Activated CD8-positive, alpha-beta memory T cell treated with anti-CD3 and anti-CD28 coated beads for 1 hour (primary cell): Measurements from ENCODE around the gene C11orf97.
"Not testable (repeated sequence)": the region's sequence is repeated elsewhere in the genome, so short reads cannot be mapped to it uniquely, and the experiment has no call there.

ENCODE experiments used
- DNase-seq, 2 donors: peaks; one replicate each; pipeline ENCODE4 v3.0.0-alpha.2; 2020; ENCODE audit warnings: low read depth in 1 of 2; ENCODE audit errors: extremely low read depth in 1 of 2

C11orf97 gene

DNA sequence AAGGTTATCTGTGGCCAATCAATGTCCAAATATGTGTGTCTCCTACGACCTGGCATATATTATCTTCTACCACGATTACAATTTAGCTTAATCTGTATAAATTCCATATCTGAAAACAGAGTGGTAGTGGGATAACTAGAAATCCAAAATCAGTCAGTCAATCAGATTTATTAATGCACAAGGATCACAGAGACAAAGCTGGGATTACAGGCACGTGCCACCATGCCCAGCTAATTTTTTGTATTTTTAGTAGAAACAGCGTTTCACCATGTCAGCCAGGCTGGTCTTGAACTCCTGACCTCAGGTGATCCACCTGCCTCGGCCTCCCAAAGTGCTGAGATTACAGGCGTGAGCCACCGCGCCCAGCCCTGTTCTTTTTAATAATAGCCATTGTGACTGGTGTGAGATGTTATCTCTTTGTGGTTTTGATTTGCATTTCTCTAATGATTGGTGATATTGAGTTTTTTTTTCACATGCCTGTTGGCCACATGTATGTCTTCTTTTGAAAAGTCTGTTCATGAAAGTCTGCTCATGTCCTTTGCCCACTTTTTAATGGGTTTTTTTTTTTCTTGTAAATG is 43.6 kb downstream of the C11orf97 start:
- DNase-seq, result not testable (repeated sequence)

DNA sequence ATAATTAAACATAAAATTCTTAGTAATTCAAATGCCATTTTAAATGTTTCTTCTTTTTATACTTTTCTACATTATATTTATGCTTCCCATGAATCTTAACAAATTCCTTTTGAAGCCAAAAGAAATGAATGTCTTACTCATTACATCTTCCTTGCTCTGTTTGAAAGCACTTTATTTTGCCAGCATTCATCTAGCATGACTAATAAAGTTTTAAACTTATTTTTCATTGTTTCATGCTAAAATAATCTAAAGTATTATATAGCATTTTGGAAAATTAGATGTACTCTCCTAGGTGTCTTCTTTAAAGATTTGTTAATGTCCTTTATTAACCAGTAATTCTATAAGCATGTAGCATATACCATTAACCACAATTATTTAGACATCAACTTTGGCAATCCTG is 45.2 kb downstream of the C11orf97 start:
- no peak for DNase-seq

DNA sequence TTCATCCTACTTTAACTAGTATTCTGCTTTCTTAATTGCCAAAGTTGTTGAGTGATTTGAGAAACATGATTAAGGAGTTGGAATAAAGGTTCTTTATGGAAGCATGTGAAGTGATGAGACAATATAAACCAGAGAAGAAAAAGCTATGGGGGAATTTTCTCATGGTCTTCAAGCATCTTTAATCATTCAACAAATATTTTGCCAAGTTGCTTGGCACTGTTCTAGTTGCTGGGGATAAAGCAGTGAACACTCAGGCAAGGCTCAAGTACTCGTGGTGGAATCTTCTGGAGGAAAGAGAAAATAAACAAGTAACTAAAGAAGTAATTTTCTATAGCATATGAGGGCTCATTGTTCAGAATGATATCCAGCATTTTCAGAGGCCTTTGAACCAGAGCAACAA is 45.7 kb downstream of the C11orf97 start:
- DNase-seq, result no peak

DNA sequence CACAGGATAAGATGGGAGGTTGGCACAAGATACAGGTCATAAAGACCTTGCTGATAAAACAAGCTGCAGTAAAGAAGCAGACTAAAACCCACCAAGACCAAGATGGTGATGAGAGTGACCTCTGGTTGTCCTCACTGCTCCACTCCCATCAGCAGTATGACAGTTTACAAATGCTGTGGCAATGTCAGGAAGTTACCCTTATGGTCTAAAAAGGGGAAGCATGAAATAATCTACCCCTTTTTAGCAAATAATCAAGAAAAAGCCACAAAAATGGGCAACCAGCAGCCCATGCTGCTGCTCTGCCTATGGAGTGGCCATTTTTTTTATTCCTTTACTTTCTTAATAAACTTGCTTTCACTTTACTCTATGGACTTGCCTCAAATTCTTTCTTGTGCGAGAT is 46.2 kb downstream of the C11orf97 start:
- no peak for DNase-seq

DNA sequence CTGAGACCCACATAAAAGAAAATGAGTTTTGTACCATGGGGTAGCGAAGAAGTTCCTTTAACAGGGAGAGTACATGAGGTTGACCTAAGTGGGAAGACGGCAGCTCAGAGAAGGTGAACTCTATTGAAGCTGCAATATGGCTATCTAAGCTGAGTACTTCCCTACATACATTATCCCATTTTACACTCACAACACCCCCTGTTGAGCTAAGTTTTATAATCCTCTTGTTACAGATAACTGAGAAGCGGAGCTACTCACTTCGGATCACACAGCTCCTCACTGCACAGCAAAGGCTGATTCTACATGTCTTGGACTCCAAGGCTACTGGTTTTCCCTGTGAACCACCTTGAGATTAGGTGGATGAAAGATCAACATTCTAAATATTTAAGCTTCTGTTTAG is 46.7 kb downstream of the C11orf97 start:
- no peak for DNase-seq

DNA sequence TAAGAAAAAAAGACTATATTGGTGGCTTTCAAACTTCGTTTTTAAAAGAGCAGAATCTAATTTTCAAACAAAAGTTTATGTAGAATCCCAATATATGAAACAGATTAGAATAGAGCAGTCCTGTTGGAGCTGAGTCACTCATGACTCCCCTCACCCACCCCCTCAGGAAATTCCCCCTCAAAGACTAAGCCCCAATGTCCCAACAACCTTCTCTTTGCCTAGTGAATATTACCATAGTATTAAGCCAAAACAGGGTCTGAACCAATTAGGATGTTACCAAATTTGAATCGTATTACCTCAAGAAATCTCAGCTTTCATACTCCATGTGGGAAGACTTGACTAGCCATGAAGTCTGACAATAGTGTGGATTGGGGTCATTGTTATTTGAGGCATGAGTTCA is 47.1 kb downstream of the C11orf97 start:
- DNase-seq, result no peak

DNA sequence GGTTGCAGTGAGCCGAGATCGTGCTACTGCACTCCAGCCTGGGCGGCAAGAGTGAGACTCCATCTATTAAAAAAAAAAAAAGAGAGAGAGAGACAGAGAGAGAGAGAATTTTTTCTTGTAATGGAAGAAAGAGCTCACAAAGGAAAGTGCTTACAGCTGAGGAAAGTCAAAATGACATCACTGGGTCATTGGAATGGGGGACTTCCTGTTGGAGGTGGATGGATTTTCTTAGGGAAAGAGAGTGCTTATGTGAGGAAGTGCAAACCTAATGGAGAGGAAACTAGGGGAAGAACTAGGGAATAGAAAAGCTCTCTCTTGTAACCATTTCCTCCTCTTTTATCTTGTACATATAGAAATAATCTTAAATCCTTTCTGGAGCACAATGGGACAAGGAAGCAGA is 48.6 kb downstream of the C11orf97 start:
- no peak for DNase-seq

DNA sequence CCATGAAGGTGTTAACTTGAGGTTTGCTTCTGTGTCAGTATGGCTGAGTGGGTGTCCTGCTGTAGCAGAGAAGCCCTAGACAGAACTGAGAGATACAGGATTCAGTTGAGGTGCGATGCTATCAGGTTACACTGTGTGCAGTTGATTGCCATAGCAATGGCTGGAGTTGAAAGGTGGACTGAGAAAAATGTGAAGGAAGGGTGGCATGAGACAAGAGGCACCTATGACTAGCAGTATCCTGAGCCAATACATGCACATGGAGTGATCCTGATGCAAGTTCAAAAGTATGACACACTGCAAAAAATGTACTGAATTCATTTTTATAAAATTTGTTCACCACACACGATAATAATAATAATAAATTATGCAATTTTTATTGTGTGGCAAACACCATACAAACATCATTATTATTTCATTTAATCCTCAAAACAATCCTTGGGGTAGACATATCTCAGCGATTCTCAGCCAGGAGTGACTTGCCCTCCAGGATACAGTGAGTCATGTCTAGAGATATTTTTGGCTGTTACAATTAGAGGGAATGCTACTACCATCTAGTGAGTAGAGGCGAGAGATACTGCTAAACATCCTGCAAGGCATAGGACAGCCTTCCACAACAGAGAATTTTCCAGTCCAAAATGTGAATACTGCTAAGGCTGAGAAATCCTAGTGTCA is 51.1 kb downstream of the C11orf97 start:
- no peak for DNase-seq

DNA sequence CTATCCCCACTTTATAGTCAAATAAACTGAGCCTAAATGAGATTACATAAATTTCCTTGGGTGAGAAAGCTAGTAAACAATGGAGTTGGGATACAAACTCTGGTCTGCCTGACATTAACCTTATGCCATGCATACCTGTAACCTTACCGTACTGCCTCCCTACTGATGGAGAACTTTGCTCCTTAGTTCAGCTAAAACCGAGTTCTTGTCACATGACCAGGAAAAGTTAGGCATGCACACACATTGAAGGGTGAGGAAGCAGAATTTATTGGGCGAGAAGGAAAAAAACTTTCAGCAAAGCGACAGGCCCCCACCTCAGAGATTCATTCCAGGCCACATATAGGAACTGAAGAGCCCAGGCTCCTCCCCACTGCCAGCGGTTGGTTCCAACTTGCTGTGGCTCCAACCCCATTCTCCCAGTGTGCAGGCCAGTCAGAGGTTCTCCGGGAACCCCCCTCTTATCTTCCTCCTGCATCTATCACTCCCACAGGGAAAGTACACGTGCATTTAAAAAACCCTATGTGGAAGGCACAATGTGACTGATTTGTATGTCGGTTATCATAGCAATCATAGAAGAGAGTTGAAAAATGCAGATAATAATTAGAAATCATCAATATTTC is 51.7 kb downstream of the C11orf97 start:
- DNase-seq, result no peak

DNA sequence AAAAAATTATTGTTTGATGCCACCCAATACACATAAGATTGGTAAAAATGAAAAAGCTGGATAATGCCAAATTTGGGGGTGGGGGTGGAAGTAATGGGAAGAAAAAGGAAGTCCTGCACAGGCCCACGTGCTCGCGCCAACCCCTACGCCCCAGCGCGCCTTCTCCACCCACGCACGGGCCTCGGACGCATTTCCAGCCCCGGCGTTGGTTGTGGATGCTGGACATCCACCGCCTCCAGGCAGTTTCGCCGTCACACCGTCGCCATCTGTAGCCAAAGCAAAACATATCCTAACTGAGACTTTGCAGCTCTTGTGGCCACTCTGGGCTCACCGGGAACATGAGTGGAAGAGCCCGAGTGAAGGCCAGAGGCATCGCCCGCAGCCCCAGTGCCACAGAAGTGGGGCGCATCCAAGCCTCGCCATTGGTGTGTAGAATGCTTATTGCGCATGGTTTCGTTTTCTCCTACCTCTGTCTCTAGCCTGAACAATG is 55.0 kb downstream of the C11orf97 start, which contains the start of gene PIWIL4:
PIWIL4 (plus strand) TSS at position 188 of the 490 bp plus-strand sequence; CDS start at position 339, 151 bp downstream.
- DNase-seq, result no peak

DNA sequence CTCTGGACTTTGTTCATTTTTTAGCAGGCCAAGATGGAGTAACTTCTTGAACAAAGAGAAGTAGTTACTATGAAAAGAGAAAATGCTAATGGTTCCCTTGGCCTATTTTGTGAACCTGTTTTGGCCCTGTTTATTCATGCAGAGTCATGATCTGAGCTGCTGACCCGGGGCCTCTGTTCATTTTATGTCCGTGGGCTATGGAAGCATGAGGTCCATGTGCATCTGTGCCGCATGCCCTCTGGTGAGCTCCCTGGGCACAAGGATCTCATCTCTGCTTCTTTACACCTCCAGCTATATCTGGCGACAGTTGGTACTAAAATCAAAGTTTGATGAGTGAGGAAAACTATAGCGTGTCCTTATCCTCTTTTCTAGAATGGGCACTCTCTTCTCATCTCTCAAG is 55.9 kb downstream of the C11orf97 start:
- no peak for DNase-seq

DNA sequence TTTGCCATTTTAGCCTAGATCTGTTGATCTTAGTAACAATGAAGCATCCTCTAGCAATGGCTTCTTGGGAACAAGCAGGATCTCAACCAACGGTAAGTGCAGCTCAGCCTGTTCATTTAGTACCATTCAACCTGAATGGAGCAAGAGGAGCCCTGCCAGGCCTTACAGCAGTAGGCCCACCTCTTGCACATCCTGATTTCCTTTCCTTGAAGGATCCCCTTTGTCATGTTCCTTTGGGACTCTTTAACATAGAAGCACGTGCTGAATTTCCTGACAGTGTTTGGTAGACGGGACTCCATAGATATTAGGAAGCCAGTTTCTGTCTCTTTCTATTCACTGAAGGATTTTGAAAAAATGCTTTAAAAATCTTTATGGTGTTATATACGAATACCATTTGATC is 56.5 kb downstream of the C11orf97 start:
- DNase-seq, result no peak

DNA sequence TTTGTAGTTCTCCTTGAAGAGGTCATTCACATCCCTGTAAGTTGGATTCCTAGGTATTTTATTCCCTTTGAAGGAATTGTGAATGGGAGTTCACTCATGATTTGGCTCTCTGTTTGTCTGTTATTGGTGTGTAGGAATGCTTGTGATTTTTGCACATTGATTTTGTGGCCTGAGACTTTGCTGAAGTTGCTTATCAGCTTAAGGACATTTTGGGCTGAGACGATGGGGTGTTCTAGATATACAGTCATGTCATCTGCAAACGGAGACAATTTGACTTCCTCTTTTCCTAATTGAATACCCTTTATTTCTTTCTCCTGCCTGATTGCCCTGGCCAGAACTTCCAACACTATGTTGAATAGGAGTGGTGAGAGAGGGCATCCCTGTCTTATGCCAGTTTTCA is 60.7 kb downstream of the C11orf97 start:
- DNase-seq, result not testable (repeated sequence)

DNA sequence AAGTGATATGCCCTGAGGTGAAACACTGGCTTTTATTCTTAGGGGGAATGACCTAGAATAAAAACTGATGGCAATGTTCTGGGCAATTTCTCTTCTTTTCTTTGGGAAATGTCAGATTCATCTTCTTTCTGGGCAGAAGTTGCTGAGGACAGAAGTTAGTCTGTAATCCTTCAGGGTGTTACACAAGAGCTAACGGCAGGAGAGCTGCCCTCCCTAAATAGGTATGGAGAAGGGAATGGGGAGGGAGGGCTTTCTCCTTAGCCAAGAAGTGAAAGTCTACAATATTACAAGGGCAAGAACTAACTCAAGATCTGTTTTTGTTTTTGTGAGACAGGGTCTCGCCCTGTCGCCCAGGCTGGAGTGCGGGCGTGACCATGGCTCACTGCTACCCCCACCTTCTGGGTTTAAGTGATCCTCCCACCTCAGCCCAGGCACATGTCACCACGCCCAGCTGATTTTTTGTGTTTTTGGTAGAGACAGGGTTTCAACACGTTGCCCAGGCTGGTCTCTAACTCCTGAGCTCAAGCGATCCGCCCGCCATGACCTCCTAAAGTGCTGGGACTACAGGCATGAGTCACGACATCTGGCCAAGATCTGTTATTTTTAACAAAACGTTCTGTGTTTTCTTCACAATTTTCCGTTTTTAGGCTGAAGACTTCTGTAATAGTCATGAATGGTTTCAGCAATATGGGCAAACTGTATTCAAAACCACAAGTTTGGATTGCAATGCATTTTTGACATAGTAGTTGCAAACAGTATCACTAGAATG is 62.1 kb downstream of the C11orf97 start:
- no peak for DNase-seq

DNA sequence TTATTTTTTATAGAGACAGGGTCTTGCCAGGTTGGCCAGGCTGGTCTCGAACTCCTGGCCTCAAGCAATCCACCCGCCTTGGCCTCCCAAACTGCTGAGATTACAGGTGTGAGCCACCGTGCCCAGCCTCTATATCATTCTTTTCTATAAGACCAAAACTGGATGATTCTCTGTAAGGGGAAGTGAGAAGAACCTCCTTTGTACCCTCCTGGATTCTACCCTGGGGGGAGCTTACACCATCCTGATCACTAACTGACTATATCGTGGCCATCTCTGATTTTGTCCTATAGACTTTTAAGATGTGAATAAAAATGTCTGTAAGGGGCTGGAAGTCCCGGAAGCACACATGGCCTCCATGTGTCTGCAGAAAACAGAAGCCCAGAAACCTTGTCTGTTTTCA is 64.0 kb downstream of the C11orf97 start:
- DNase-seq, result no peak

DNA sequence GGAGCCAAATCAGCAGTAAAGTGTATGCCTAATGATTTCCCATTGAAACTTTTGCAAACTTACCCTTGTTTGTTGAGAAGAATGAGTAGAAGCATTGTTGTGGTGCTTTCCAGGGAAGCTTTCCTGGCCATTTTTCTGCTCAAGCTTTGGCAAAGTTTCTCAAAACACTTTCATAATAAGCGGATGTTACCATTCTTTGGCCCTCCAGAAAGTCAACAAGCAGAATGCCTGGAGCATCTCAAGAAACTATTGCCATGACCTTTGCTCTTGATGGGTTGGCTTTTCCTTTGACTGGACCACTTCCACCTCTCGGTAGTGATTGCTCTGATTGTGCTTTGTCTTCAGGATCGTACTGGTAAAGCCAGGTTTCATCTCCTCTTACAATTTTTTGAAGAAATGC is 65.6 kb downstream of the C11orf97 start:
- DNase-seq, result no peak
